HG03139 (cell line): ENCODE data around the gene ZMYM5.
"Not testable (repeated sequence)": the region's sequence is repeated elsewhere in the genome, so short reads cannot be mapped to it uniquely, and the experiment has no call there.

ENCODE experiments used
- ATAC-seq: cut with Tn5 transposase; IDR thresholded peaks from one replicate; pipeline ENCODE4 v1.9.1; 2021; ENCODE audit not compliant: unreplicated experiment

The ZMYM5 gene

DNA sequence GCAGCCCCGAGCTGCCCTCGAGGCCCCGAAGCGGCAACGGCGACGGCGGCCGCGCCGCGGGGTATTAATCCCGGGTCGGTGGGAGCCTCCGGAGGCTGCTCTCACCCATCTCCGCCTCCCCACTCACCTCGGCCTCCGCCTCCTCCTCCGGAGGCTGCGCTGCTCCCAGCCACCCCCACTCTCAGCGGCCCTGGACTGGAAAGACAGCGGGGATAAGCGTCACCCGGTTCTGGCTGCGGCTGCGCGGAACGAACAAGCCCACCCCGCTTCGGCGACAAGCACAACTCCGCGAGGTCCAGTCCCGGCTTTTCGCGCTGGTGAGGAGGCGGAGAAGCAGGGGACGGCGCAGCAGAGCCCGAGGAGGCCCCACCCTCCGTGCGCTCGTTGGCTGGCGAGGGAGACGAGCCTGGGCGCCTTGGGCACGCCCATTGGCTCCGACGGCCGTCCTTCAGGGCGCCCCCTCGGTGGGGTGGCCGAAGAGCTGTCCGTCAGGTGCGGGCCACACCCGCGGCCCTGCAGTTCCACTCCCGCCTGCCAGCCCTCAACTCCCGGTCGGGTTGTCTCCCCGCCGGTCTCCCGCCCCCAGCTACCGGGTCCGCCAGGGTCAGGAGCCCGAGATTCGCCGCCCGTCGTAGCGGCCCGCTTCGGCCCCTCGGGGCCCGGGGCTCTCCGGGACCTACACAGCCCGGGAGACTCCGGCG, at the start of gene ZMYM5:
TSS of gene ZMYM5 (minus strand) at position 327 of the 701 bp plus-strand sequence. CDS start 11,469 bp downstream, outside the sequence.
- ATAC-seq = peak; percentile 86

DNA sequence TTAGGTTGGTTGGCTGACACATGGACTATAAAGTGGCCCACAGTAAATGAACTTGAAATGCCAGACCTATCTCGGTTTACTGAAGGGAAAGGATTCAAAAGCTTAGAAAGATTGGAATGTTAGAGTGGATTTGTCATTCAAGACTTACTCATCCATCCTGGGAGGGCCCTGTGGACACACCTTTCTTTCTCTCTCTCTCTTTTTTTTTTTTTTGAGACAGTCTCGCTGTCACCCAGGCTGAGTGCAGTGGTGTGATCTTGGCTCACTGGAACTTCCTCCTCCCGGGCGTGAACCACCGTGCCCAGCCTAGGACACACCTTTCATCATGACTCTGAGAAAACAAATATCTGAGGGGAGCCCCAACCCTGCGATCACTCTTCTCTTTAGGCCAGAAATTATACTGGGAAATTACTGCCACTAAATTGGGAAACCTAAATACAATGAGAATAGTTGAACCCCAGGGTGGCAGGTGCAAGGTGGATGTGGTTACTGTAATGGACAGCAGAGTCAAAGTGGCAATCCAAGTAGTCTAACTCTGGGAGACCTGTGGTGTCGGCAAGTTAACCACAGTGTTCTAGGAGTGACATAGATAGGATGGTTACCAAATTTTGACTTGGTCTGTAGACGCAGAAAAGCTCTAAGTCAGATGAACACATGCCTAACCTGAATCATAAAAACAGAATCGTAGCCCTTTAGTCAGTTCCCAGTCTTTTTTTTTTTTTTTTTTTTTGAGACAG, 47.1 kb upstream of the ZMYM5 start:
- no peak for ATAC-seq

DNA sequence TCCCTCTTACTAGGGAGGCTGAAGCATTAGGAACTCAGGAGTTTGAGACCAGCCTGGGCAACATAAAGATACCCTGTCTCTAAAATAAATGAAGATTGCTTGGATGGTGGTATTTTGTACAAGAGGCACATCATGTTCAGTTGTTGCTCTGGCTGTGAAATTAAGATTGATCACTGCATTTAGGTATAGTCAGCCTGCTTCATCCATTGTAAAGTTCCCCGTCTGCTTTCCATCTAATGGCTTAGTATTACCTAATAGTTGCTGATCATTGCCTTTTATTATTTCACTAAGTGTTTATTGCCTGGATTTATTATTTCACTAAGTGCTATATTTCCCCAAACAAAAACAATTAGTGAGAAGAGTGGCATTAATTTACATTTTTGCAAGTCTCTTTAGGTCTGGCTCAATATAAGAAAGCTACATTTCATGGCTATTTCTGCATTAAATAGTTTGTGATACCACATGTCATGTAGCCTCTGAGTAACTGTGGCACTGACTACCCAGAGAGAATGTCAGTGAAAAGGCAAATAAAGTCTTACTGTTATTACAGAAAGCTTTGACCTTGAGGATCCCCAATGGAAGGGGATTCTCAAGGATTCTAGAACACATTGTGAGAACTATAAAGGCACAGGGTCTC, 45.0 kb upstream of the ZMYM5 start:
- ATAC-seq = no peak

DNA sequence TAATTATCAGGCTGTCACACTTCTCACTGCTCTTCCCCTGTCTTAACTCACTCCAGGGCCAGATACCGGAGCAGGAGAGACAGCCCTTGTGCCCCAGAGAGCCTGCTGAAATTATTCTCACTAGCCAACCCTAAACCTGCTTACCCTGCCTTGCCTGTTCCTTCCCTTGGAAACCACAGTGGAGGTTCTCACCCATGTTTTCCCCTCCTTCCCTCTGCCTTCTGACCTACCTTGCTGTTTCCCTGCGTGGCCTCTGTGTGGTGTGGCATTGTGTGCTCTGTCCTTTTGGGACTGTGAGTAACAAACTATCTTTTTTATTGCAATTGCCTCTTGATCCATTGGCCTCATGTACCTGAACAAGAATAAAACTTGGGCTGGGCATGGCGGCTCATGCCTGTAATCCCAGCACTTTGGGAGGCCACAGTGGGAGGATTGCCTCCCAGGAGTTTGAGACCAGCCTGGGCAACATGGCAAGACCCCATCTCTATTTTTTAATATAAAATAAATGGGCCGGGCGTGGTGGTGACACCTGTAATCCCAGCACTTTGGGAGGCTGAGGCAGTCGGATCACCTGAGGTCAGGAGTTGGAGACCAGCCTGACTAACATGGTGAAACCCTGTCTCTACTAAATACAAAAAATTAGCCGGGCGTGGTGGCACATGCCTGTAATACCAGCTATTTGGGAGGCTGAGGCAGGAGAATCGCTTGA, 42.2 kb upstream of the ZMYM5 start:
- ATAC-seq = not testable (repeated sequence)

DNA sequence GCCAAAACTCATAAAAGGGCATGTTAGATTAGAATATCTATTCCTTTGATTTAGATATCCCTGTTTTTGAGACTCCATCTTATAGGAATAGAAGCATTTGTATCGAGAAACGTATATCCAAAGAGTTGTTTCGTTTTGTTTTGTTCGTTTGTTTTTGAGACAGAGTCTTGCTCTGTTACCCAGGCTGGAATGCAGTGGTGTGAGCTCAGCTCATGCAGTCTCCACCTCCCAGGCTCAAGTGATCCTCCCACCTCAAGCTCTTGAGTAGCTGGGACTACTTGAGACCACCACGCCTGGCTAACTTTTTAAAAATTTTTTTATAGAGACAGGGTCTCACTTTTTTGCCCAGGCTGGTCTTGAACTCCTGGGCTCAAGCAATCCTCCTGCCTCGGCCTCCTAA, 26.6 kb upstream of the ZMYM5 start:
- ATAC-seq = no peak

DNA sequence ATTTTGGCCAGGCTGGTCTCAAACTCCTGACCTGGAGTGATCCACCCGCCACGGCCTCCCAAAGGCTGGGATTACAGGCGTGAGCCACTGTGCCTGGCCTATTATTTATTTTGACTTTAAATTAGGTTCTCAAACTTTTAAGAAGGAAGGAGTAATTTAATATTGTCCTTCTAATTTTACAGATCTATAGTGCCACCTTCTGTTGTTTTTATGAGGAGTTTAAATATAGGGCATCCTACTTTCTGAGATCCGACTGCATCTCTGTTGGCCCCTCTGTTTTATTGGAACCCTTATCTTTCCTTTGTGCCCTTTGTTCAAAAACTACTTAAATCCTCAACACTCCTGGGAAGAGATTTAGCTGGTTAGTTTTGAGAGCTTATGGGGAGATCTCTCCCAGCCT, 25.4 kb upstream of the ZMYM5 start:
- no peak for ATAC-seq

DNA sequence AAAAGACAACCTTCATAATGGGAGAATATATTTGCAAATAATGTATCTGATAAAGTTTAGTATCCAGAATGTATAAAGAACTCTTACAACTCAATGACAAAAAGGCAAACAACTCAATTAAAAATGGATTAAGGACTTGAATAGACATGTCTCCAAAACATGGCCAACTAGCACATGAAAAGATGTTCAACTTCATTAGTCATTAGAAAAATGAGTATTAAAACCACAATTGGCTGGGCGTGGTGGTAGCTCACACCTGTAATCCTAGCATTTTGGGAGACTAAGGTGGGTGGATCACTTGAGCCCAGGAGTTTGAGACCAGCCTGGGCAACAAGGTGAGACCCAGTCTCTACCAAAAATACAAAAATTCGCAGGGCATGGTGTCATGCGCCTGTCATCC, 18.8 kb upstream of the ZMYM5 start:
- no peak for ATAC-seq

DNA sequence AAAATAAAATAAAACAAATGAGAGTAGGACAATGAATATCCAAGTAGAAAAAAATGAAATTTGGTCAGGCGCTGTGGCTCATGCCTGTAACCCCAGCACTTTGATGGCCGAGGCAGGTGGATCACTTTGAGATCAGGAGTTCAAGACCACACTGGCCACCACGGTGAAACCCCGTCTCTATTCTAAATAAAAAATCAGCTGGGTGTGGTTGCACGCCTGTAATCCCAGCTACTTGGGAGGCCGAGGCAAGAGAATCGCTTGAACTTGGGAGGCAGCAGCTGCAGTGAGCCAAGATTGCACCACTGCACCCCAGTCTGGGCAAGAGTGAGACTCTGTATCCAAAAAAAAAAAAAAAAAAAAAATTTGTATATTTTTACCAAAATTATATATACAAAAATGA, 18.2 kb upstream of the ZMYM5 start:
- ATAC-seq = no peak

DNA sequence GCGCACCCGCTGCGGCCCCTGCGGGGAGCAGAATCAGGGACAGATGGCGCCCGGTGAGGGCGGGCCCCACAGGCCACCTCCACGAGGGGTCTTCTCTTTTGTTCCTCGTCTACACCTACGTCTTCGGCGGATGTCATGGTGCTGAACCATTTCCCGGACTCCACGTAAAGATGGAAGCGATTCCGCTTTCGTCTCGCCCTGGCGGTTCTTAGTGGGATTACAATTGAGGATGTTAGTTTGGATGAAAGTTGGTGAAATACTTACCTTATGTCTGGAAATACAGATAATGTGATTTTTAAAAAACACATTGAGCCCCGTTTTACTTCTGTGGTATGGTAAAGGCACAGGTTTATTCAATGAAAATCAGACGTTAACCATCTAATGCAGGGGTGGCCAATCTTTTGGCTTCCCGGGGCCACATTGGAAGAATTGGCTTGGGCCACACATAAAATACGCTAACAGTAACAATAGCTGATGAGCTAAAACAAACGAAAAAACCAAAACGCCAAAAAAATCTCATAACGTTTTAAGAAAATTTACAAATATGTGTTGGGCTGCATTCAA, 1.4 kb upstream of the ZMYM5 start:
- ATAC-seq = no peak

DNA sequence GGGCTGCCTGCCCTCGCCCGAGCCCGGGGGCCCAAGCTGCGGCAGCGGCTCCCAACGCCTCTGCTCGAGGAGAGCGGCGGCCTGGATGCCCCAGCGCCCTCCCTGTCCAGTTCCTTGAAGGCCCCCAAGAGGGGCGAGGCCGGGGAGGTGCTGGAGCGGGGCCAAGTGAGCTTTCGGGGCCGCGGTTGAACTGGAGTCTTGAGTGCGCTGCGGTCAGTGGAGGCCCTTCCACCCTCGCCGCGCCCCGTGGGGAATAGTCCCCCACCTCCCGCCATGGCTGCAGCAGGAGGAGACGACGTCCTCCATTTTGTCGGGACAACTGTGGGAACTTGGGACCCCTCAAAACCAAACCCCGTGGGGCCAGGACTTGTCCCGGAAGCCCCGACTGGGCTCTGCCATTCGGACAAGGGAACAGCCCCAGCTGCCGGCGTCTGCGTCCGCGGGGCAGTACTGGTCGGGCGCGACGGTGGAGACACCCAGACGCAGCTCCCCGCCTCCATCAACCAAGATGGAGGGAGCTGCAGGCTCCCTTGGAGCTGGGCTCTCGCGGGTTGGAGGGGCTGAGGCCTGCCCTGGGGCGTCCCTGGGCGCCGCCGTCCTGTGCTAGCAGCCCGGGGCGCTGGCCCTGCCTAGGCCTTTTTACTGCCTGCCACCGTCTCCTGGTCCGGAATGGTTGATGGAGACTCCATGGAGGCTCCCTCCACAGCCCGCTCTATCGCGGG, 736 bp upstream of the ZMYM5 start:
- peak; percentile 32 for ATAC-seq

DNA sequence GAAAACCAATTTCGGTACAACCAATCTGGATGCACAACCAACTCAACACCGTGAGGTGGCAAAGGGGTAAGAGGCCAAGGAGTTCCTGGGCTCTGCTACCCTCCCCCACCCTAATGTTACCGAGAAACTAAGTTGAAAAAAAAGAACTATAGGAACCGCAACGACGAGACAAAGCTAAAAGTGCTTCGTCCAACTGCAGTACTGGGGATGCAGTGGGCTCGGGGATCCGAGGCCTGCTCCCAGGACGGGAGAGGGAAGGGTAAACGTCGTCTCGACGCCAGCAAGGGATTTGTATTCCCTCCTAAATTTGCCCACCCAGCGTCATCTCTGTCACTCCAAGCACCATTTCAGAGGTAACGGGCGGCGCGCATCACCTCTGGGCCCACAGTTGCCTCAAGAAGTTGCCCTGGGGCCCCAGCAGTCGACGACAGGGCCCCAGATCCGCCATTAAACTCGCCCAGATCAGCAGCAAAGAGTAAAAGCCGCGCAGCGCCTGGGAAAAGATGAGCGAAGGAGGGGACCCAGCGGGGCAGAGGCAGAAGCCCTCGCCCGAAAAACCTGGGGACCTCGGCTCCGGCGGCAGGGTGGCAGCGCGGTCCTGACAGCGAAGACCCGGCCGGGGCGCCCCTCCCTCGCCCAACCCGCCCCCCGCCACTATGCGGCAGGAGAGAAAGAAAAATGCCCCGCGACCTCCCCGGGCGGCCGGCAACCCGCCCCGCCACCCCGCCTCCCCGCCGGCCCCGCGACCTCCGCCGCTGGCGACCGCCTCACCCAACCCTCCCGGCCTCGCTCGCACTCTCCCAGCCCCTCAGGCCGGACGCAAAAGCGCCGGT, 752 bp downstream of the ZMYM5 start:
- ATAC-seq = no peak

DNA sequence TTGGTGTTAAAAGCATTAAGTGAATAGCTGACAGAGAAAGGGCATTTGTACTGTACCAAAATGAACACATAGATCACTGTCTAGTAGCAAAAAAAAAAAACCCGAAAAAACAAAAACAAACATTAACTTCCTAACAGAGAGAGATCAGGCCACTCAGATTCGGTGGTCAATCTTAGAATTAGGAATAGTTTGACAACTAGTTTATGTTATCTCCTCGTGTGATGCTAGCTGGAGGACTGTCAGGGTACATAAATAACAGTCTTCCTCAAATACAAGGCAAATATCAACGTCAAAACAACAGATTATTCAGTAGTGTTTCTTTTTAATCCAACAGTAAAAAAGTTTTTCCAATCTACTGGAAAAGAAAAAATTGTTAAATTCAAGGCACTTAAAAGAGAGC, 1.7 kb downstream of the ZMYM5 start:
- no peak for ATAC-seq

DNA sequence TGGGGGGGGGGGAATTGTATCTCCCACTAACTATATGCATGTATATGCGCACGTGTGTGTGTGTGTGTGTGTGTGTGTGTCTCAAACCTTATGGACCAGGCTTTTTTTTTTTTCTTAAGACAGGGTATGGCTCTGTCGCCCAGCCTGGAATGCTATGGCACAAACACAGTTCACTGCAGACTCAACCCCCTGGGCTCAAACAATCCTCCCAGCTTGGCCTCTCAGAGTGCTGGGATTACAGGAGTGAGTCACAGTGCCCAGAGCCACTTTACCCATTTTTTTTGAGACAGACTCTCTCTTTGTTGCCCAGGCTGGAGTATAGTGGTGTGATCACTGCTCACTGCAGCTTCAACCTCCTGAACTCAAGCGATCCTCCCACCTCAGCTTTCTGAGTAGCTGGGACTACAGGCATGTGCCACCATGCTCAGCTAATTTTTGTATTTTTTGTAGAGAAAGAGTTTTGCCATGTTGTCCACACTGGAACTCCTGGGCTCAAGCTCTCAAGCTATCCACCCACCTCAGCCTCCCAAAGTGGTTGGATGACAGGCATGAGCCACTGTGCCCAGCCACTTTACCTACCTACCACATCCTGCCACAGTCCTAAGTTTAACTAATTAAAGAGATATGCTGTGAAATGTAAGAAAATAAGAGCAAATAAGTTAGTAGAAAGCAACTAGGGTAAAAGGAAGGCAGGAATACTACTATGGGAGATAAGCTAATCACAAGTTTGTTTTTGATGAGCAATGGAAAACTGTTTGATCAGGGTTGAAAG, 2.4 kb downstream of the ZMYM5 start:
- ATAC-seq = no peak

DNA sequence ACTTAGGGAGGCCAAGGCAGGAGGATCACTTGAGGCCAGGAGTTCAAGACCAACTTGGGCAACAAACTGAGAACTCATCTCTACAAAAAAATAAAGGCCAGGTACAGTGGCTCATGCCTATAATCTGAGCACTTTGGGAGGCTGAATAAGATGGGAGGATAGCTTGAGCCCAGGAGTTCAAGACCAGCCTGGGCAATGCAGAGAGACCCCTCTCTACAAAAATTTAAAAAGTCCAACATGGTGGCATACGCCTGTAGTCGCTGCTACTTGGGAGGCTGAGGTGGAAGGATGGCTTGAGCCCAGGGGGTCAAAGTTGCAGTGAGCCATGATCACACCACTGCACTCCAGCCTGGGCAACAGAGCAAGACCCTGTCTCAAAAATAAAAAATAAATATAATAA, 5.8 kb downstream of the ZMYM5 start:
- not testable (repeated sequence) for ATAC-seq

DNA sequence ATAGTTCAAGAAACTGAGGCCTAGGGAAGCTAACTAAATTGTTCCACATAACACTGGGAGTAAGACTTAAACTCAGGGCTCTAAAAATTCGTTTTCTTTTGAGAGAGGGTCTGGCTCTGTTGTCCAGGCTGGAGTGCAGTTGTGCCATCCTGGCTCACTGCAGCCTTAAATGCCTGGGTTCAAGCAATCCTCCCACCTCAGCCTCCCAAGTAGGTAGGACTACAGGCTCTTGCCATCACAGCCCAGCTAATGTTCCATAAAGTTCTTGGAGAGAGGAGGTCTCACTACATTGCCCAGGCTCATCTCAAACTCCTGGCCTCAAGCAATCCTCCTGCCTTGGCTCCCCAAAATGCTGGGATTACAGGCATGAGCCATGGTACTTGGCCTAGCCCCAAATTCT, 10.7 kb downstream of the ZMYM5 start:
- ATAC-seq = no peak

DNA sequence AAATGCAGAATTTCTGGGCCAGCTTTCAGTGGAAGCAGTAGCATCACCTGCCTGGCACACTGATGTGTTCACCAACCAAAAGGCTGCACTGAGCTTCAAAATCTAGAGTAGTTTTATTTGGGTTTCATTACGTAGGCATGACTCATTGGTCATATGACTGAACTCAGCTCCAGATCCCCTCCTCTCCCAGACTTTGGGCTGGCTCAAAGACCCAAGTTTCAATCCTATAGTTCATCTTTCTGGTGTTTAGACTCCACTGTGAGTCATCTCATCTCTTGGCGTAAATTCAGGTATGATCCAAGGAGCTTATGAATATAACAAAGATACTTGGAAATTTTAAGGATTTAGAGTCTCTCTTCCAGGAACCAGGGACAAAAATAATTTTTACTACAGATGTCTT, 17.7 kb downstream of the ZMYM5 start:
- no peak for ATAC-seq

DNA sequence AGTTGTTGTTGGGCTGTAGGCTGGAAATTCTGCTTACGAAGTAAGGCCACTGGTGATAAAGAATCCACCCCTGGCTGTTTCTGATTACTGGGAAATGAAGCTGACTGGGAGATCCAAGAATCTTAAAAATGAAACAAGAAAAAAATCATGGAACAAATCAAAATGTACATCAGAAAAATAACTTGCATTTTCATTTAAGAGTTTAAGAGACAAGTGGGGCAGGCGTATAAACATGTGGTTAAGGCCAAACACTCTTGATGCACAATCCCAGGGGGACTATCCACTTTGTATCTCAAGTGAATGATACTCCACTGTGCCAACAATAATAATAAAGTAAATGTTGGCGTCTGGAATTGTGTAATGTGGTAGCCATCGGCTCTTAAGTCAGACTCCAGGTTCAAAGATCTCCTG, 24.6 kb downstream of the ZMYM5 start:
- no peak for ATAC-seq

DNA sequence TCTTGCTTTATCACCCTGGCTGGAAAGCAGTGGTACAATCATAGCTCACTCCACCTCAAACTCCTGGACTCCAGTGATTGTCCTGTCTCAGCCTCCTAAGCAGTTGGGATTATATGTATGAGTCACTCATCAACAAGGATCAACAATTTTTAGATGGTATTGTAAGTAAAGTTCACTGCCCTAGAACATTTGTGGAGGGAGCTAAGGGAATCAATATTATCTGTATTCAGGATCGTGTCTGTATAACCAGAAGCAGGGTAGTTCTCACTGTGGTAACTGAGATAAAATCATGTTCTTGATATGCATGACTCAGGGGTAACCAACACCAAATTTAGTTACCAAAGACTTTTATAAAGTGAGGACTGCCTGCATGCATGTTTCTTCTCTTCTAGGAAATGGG, 27.0 kb downstream of the ZMYM5 start:
- no peak for ATAC-seq

DNA sequence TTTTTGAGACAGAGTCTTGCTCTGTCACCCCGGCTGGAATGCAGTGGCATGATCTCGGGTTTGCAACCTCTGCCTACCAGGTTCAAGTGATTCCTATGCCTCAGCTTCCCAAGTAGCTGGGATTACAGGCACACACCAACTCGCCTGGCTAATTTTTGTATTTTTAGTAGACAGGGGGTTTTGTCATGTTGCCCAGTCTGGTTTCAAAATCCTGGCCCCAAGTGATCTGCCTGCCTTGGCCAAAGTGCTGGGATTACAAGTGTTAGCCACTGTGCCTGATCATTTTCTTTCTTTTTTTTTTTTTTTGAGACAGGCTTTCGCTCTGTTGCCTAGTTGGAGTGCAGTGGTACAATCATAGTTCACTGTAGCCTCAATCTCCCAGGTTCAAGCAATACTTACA, 28.7 kb downstream of the ZMYM5 start:
- no peak for ATAC-seq
